Stimulated activated CD4-positive, alpha-beta T cell treated with anti-CD3 and anti-CD28 coated beads, Interleukin-15, amount 100 ng/mL, for 48 hours (primary cell): ENCODE measurements around the gene NCR3LG1.

Experiments
- DNase-seq, 2 donors: peaks; one replicate each; pipeline ENCODE4 v3.0.0-alpha.2; 2020; ENCODE audit warnings: low read depth in 2 of 2

The NCR3LG1 gene

GRCh38 chr11:17371614-17372013, 20.0 kb downstream of the NCR3LG1 start:
- DNase-seq, result no peak

- DNase-seq, result no peak
These were observed 23.9 kb downstream of the NCR3LG1 start for GRCh38 chr11:17375547-17375946.

GRCh38 chr11:17376493-17376892, 24.9 kb downstream of the NCR3LG1 start:
- no peak for DNase-seq

GRCh38 chr11:17378655-17379054, 27.1 kb downstream of the NCR3LG1 start:
- DNase-seq, result no peak

GRCh38 chr11:17379383-17380180, 28.0 kb downstream of the NCR3LG1 start:
- no peak for DNase-seq

- DNase-seq, result no peak
These were observed 29.6 kb downstream of the NCR3LG1 start for GRCh38 chr11:17381156-17381555.

- no peak for DNase-seq
These were observed 30.6 kb downstream of the NCR3LG1 start for GRCh38 chr11:17382046-17382728.

- no peak for DNase-seq
These were observed 31.9 kb downstream of the NCR3LG1 start for GRCh38 chr11:17383461-17383860.

GRCh38 chr11:17384002-17384511, 32.5 kb downstream of the NCR3LG1 start:
- DNase-seq, result peak; percentile 62 to 70

GRCh38 chr11:17385492-17385891, 33.9 kb downstream of the NCR3LG1 start:
- DNase-seq, result no peak

GRCh38 chr11:17385926-17386325, 34.3 kb downstream of the NCR3LG1 start:
- no peak for DNase-seq

- DNase-seq, result peak; percentile 26 to 36
These were observed 34.9 kb downstream of the NCR3LG1 start for GRCh38 chr11:17386331-17387084.

- DNase-seq, result no peak
These were observed 35.7 kb downstream of the NCR3LG1 start for GRCh38 chr11:17387254-17387653.

GRCh38 chr11:17387811-17388210, 36.2 kb downstream of the NCR3LG1 start:
- DNase-seq, result no peak

GRCh38 chr11:17388609-17389210, 37.1 kb downstream of the NCR3LG1 start, which contains the start of gene KCNJ11:
TSS of gene KCNJ11 (minus strand) at chr11:17388659. CDS start at chr11:17388091, 568 bp downstream.
- no peak for DNase-seq

GRCh38 chr11:17389211-17389956, 37.8 kb downstream of the NCR3LG1 start:
- DNase-seq, result peak; percentile 44 to 67

- no peak for DNase-seq
These were observed 38.5 kb downstream of the NCR3LG1 start for GRCh38 chr11:17389957-17390649.

- DNase-seq, result no peak
These were observed 40.1 kb downstream of the NCR3LG1 start for GRCh38 chr11:17391493-17392355.

- no peak for DNase-seq
These were observed 41.3 kb downstream of the NCR3LG1 start for GRCh38 chr11:17392872-17393271.
